GM23338 (cell line): ENCODE measurements around the gene TAF6L. TPM values are rescaled to one million over a fixed set of nuclear protein-coding genes. Genes with fewer than 3 reads are reported as not detected.
A peak's percentile ranks its signal among the peaks of the same experiment; 100 is the strongest.

Experiments used
- ATAC-seq: fragments of 200-7000 bp; cut with Tn5 transposase; 3 replicates; pipeline ENCODE4 v1.9.1; 2020
- DNase-seq: peaks from one replicate; pipeline ENCODE4 v3.0.0-alpha.2; 2015; ENCODE audit warnings: low spot score
- H2AFZ ChIP-seq: fragments of 200-600 bp; sonication (generic); 2 replicates; pipeline ENCODE4 v1.8.0; 2016; ENCODE audit warnings: antibody characterized with exemption, mild to moderate bottlenecking, moderate library complexity
- H3F3A ChIP-seq: fragments of 200-600 bp; sonication (generic); replicated peaks from 2 replicates; pipeline ENCODE4 v1.8.0; 2017; ENCODE audit warnings: antibody characterized with exemption, mixed run types, low read depth
- H3K27ac ChIP-seq: fragments of 200-600 bp; sonication (generic); 2 replicates; pipeline ENCODE4 v1.6.1; 2016; ENCODE audit warnings: low read depth
- H3K27me3 ChIP-seq: fragments of 200-600 bp; sonication (generic); 2 replicates; pipeline ENCODE4 v1.8.0; 2016; ENCODE audit warnings: mild to moderate bottlenecking, mixed run types, moderate library complexity; ENCODE audit not compliant: insufficient read depth
- H3K36me3 ChIP-seq: fragments of 200-600 bp; sonication (generic); 2 replicates; pipeline ENCODE4 v1.8.0; 2016; ENCODE audit warnings: mild to moderate bottlenecking; ENCODE audit not compliant: insufficient read depth
- H3K4me1 ChIP-seq: fragments of 200-600 bp; sonication (generic); 2 replicates; pipeline ENCODE4 v1.8.0; 2016; ENCODE audit warnings: mild to moderate bottlenecking, moderate library complexity; ENCODE audit not compliant: insufficient read depth
- H3K4me2 ChIP-seq: fragments of 200-600 bp; sonication (generic); 2 replicates; pipeline ENCODE4 v1.7.1; 2017; ENCODE audit warnings: mixed run types
- H3K4me3 ChIP-seq: fragments of 200-600 bp; sonication (generic); 2 replicates; pipeline ENCODE4 v1.6.1; 2016; ENCODE audit warnings: mixed run types
- H3K79me2 ChIP-seq: fragments of 200-600 bp; sonication (generic); replicated peaks from 2 replicates; pipeline ENCODE4 v1.8.0; 2017; ENCODE audit warnings: mild to moderate bottlenecking; ENCODE audit not compliant: insufficient read depth
- H3K9me2 ChIP-seq: fragments of 200-600 bp; sonication (generic); 2 replicates; pipeline ENCODE4 v1.8.0; 2017; ENCODE audit not compliant: insufficient read depth
- H4K20me1 ChIP-seq: fragments of 200-600 bp; sonication (generic); replicated peaks from 2 replicates; pipeline ENCODE4 v1.8.0; 2017; ENCODE audit warnings: mild to moderate bottlenecking; ENCODE audit not compliant: insufficient read depth
- H3K27ac Mint-ChIP-seq: 2 replicates; pipeline ENCODE4 v1.8.0; 2020; ENCODE audit warnings: inconsistent platforms, mild to moderate bottlenecking, moderate library complexity, mixed read lengths
- H3K27me3 Mint-ChIP-seq: 3 replicates; pipeline ENCODE4 v1.8.0; 2022; ENCODE audit warnings: low read depth, mild to moderate bottlenecking, moderate library complexity, mixed read lengths, inconsistent platforms; ENCODE audit not compliant: insufficient read depth, poor library complexity
- H3K36me3 Mint-ChIP-seq: 3 replicates; pipeline ENCODE4 v1.8.0; 2021; ENCODE audit warnings: low read depth, mild to moderate bottlenecking, inconsistent platforms, moderate library complexity, mixed read lengths
- H3K4me1 Mint-ChIP-seq: 3 replicates; pipeline ENCODE4 v1.8.0; 2020; ENCODE audit warnings: mild to moderate bottlenecking, inconsistent platforms, mixed read lengths
- H3K4me3 Mint-ChIP-seq: 3 replicates; pipeline ENCODE4 v1.8.0; 2021; ENCODE audit warnings: moderate library complexity, mild to moderate bottlenecking, inconsistent platforms, mixed read lengths
- H3K9me3 Mint-ChIP-seq: 3 replicates; pipeline ENCODE4 v1.8.0; 2020; ENCODE audit warnings: moderate library complexity, mild to moderate bottlenecking, inconsistent platforms, mixed read lengths
- CREB1 ChIP-seq: fragments of 250-450 bp; sonication (Bioruptor Pico); IDR thresholded peaks from 2 replicates; pipeline ENCODE4 v1.5.0; 2020; ENCODE audit warnings: low read depth, mild to moderate bottlenecking, moderate library complexity
- CTCF ChIP-seq, 2 experiments: fragments of 200-600 bp in 1 of 2; sonication (generic) in 1 of 2; conservative IDR thresholded peaks; 2 replicates each; pipeline versions ENCODE4 v1.5.1 to v1.6.1; 2016 to 2017; ENCODE audit warnings: antibody characterized with exemption in 2 of 2, low read depth in 2 of 2, mild to moderate bottlenecking in 2 of 2, moderate library complexity in 1 of 2
- ETS1 ChIP-seq: IDR thresholded peaks from 2 replicates; pipeline ENCODE4 v1.6.1; 2016; ENCODE audit warnings: antibody characterized with exemption
- EZH2 ChIP-seq: fragments of 200-600 bp; sonication (generic); IDR thresholded peaks from one replicate; pipeline ENCODE4 v1.8.0; 2017; ENCODE audit warnings: antibody characterized with exemption, mild to moderate bottlenecking, low read depth; ENCODE audit not compliant: unreplicated experiment
- EZH2phosphoT487 ChIP-seq: fragments of 200-600 bp; sonication (generic); IDR thresholded peaks from one replicate; pipeline ENCODE4 v1.8.1; 2018; ENCODE audit warnings: antibody characterized with exemption; ENCODE audit not compliant: unreplicated experiment
- JUNB ChIP-seq: IDR thresholded peaks from one replicate; pipeline ENCODE4 v1.6.1; 2016; ENCODE audit warnings: antibody characterized with exemption; ENCODE audit not compliant: unreplicated experiment
- NANOG ChIP-seq: IDR thresholded peaks from 2 replicates; pipeline ENCODE4 v1.6.1; 2016; ENCODE audit warnings: antibody characterized with exemption, borderline replicate concordance
- POLR2AphosphoS5 ChIP-seq: IDR thresholded peaks from 2 replicates; pipeline ENCODE4 v1.6.1; 2016; ENCODE audit warnings: antibody characterized with exemption, low read depth
- REST ChIP-seq: IDR thresholded peaks from one replicate; pipeline ENCODE4 v1.6.1; 2018; ENCODE audit warnings: antibody characterized with exemption; ENCODE audit not compliant: unreplicated experiment
- STAT1 ChIP-seq: IDR thresholded peaks from one replicate; pipeline ENCODE4 v1.6.1; 2016; ENCODE audit warnings: antibody characterized with exemption; ENCODE audit not compliant: unreplicated experiment
- ZNF114 ChIP-seq: fragments of 250-450 bp; sonication (Bioruptor Pico); IDR thresholded peaks from 2 replicates; pipeline ENCODE4 v1.5.0; 2020; ENCODE audit warnings: mild to moderate bottlenecking, moderate library complexity
- ZNF331 ChIP-seq: fragments of 250-450 bp; sonication (Bioruptor Pico); IDR thresholded peaks from 2 replicates; pipeline ENCODE4 v1.5.0; 2020; ENCODE audit warnings: low read depth, mild to moderate bottlenecking, moderate library complexity
- ZNF462 ChIP-seq: fragments of 250-450 bp; sonication (Bioruptor Pico); IDR thresholded peaks from 2 replicates; pipeline ENCODE4 v1.5.0; 2020; ENCODE audit warnings: mild to moderate bottlenecking, moderate library complexity
- polyA plus RNA-seq: library from polyadenylated mRNA; unstranded; fragments of >200 nt; fragmentation: Nextera tagmentation; extraction: Ambion mirVana; gene quantifications from 2 replicates; pipeline ENCODE4 v1.2.1, GENCODE V29; 2016
- total RNA-seq: library from RNA; depleted of rRNA; stranded (reverse); fragments of >200 nt; shearing (Covaris generic); gene quantifications from 2 replicates; pipeline ENCODE4 v1.2.3, GENCODE V29; 2014

The TAF6L gene
- total and polyA plus RNA-seq, 2 experiments from 2014 or later = 21.8 to 30.6 TPM

- no peak overlapping the region for H3K4me2 ChIP-seq
- 0 out of 2 replicates have a peak, but pooled peaks cover 3% of the 10 kb centered on the region for H3F3A ChIP-seq
- 0 out of 2 replicates have a peak overlapping the region, but pooled peaks have one; percentile 9 for H3K27ac ChIP-seq
- Mint-ChIP-seq H3K9me3 (no peaks in the 10 kb centered on the region), H3K27ac (no peak overlapping the region), H3K4me1 (no peaks in the 10 kb centered on the region), H3K27me3 (peaks cover 1% of the 10 kb centered on the region), H3K36me3 (peaks cover 20% of the 10 kb centered on the region; the same call in 2 of the 3 replicates), H3K4me3 (no peak overlapping the region)
- H2AFZ ChIP-seq = no peak overlapping the region
- TF ChIP-seq STAT1 (no peak), EZH2phosphoT487 (no peak), ZNF114 (no peak), ZNF462 (CRISPR knock-in tag) (no peak), ZNF331 (CRISPR knock-in tag) (no peak), CTCF (conservative IDR thresholded peaks at IDR 0.05; ENCODE audit: low read depth in 2 of 2) (no peak), EZH2 (no peak), NANOG (no peak), CREB1 (CRISPR knock-in tag) (no peak), REST (no peak), JUNB (no peak), POLR2AphosphoS5 (no peak), ETS1 (no peak)
- H3K4me3 ChIP-seq = no peak overlapping the region
- ATAC-seq (no peak), DNase-seq (no peak)
- no peaks in the 10 kb centered on the region for H3K9me2 ChIP-seq
- peaks cover 4% of the 10 kb centered on the region for H4K20me1 ChIP-seq
- H3K36me3 ChIP-seq = peaks cover 14% of the 10 kb centered on the region; the same call in 1 of the 2 replicates
- H3K4me1 ChIP-seq = no peaks in the 10 kb centered on the region
- no peaks in the 10 kb centered on the region for H3K79me2 ChIP-seq
- no peaks in the 10 kb centered on the region for H3K27me3 ChIP-seq
These were observed 45.4 kb downstream of the TAF6L start for GRCh38 chr11:62816557-62816956.
